ENCODE data around the gene PPP4R2. TPM values are rescaled to one million over a fixed set of nuclear protein-coding genes. Genes with fewer than 3 reads are reported as not detected.

Gene PPP4R2
- total and polyA plus RNA-seq, 9 of the 15 experiments (the other 6 are each of a cell fraction or from before 2014, with no cell fraction given), result 11.0 to 49.6 (median 31.6) TPM

- H3K27ac ChIP-seq (ENCODE audit: extremely low read depth, low read depth, low read length), result no peak overlapping the region
- peaks cover 9% of the 10 kb centered on the region for H3K36me3 ChIP-seq (ENCODE audit: control insufficient read depth, insufficient read depth, low read length)
- ATAC-seq (no peak), FAIRE-seq (no peak), DNase-seq (ENCODE audit: extremely low read depth in 1 of 4, low spot score in 3 of 4) (no peak)
- H3K4me3 ChIP-seq, result no peak overlapping the region
- no peak overlapping the region for H3K9ac ChIP-seq (ENCODE audit: insufficient read depth in 1 of 2, low read depth in 2 of 2, low read length in 2 of 2)
- TF ChIP-seq SMC3 (conservative IDR thresholded peaks at IDR 0.05; ENCODE audit: insufficient read depth, low read depth, low read length), result no peak
- TF ChIP-seq ZNF76 (CRISPR knock-in tag; IDR thresholded peaks at IDR 0.05; ENCODE audit: borderline replicate concordance), result no peak
- no peak for TF ChIP-seq GATAD2B (IDR thresholded peaks at IDR 0.05; ENCODE audit: borderline replicate concordance)
- no peak for TF ChIP-seq GATA2 (CRISPR knock-in tag; IDR thresholded peaks at IDR 0.05)
- TF ChIP-seq MYBL2 (IDR thresholded peaks at IDR 0.05; ENCODE audit: low read depth), result no peak
- TF ChIP-seq MYBL2 (CRISPR knock-in tag; IDR thresholded peaks at IDR 0.05; ENCODE audit: borderline replicate concordance), result no peak
- no peak for TF ChIP-seq PTTG1 (tag; IDR thresholded peaks at IDR 0.05; ENCODE audit: low read depth)
- TF ChIP-seq ELF1 (tag; IDR thresholded peaks at IDR 0.05), result no peak
- TF ChIP-seq, protein P1, sequence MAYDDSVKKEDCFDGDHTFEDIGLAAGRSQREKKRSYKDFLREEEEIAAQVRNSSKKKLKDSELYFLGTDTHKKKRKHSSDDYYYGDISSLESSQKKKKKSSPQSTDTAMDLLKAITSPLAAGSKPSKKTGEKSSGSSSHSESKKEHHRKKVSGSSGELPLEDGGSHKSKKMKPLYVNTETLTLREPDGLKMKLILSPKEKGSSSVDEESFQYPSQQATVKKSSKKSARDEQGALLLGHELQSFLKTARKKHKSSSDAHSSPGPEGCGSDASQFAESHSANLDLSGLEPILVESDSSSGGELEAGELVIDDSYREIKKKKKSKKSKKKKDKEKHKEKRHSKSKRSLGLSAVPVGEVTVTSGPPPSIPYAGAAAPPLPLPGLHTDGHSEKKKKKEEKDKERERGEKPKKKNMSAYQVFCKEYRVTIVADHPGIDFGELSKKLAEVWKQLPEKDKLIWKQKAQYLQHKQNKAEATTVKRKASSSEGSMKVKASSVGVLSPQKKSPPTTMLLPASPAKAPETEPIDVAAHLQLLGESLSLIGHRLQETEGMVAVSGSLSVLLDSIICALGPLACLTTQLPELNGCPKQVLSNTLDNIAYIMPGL (CRISPR knock-in tag; IDR thresholded peaks at IDR 0.05), result no peak
- H3K27me3 ChIP-seq (ENCODE audit: control insufficient read depth in 2 of 2, insufficient read depth in 2 of 2, low read length in 2 of 2), result no peaks in the 10 kb centered on the region
- no peak overlapping the region for H3K4me2 ChIP-seq (ENCODE audit: insufficient read depth, low read length)
- H3K4me1 ChIP-seq (replicated peaks in 1 of 2; ENCODE audit: control insufficient read depth in 2 of 2, insufficient read depth in 2 of 2, low read length in 2 of 2), result no peaks in the 10 kb centered on the region; a peak in 1 of 5 replicates
- ChIA-PET POLR2A (interaction anchor here (0.6 to 1.7 kb wide), 3 partner anchors 11 to 12 kb away, joined by 3 read pairs; no protein-coding TSS in a partner anchor), CTCF (ENCODE audit: low intra/inter-chr PET ratio) (no interaction called here)
- intact Hi-C loops (cut with micrococcal nuclease), result no loop called here
- H3K9me3 ChIP-seq (replicated peaks; ENCODE audit: control insufficient read depth, insufficient read depth, low read depth, low read length), result no peaks in the 10 kb centered on the region
- no peak overlapping the region for H2AFZ ChIP-seq (ENCODE audit: low read depth, low read length)
- no TSS peak for BruUV-seq (replicated peaks)
- H3K9me1 ChIP-seq (ENCODE audit: control insufficient read depth, insufficient read depth, low read length), result no peaks in the 10 kb centered on the region
- WGBS (ENCODE audit: insufficient coverage, low coverage, missing lambda C conversion rate), result 97% methylated on average over 3 of the region's 4 CpGs
- peaks cover 99% of the 10 kb centered on the region for H3K79me2 ChIP-seq (ENCODE audit: control insufficient read depth, insufficient read depth, low read length)
- in situ Hi-C loops (cut with MboI), result no loop called here
- H4K20me1 ChIP-seq (replicated peaks; ENCODE audit: control insufficient read depth, insufficient read depth, low read length), result peaks cover 14% of the 10 kb centered on the region; the same call in 1 of the 2 replicates
Observed at GRCh38 chr3:73021301-73021835, 24.8 kb downstream of the PPP4R2 start.
